Measurements from ENCODE around the gene PPM1D. TPM values are rescaled to one million over a fixed set of nuclear protein-coding genes. Genes with fewer than 3 reads are reported as not detected.

PPM1D gene
- total and polyA plus RNA-seq, 2 of the 13 experiments (the other 11 are each of a cell fraction or from before 2014, with no cell fraction given) = 8.0 to 26.2 TPM

DNA sequence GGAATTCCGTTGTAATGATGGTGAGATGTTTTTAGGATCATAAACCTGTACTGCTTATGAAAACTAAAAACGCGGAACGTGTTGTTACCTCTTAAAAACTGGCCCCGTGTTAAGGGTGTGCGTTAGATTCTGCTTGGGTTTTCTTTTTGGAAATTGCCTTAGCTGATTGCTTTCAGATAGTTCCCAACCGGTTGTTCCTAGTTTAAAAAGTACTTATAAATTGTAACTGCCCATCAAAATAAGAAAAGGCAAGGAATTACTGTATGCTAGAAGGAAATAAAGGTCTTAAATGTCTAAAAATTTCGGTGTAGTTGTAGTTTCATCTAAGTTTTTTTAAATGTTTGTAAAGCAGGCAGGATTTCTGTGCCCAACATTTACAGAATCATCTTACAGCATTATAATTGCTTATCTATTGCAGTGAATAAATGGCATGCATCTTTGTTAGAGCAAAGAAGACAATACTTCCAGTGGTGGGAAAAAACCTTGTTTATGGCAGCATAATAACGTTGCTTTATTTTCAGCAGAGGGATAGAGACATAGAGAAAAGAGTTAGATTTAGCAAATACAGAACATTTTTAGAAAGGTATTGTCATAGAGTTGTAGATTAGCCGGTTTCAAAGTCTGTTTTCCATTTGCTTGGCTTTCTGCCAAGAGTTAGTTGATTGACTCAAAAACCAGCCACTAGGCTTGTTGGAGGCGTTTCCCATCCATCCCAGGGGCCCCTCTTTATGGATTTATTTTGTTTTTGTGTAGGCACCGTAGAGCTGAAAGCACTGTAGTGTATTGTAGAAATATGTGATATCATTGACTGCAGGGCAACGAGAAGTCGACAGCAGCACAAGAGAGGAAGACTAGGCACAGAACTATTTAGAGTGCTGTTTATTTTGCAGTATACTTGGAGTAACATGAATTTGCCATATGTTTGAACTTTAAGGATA is 1.7 kb downstream of the PPM1D start (continued):
- TF ChIP-seq, protein P1, sequence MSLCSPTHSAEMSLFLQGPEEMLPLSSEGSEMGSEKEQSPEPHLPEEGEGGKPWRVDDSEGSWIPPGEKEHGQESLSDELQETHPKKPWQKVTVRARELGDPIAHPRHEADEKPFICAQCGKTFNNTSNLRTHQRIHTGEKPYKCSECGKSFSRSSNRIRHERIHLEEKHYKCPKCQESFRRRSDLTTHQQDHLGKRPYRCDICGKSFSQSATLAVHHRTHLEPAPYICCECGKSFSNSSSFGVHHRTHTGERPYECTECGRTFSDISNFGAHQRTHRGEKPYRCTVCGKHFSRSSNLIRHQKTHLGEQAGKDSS (CRISPR knock-in tag; IDR thresholded peaks at IDR 0.05; ENCODE audit: borderline replicate concordance, low read depth) = no peak
- TF ChIP-seq REPIN1 (CRISPR knock-in tag; IDR thresholded peaks at IDR 0.05; ENCODE audit: borderline replicate concordance, low read depth) (no peak), NR2C2 (CRISPR knock-in tag; IDR thresholded peaks at IDR 0.05; ENCODE audit: borderline replicate concordance) (no peak), HNRNPUL1 (IDR thresholded peaks at IDR 0.05; ENCODE audit: low read depth, low read length) (no peak), ARNT (IDR thresholded peaks at IDR 0.05) (no peak), MYNN (CRISPR knock-in tag; IDR thresholded peaks at IDR 0.05; ENCODE audit: low read depth) (0 out of 2 replicates have a peak, but pooled peaks have one; percentile 73), TBL1XR1 (IDR thresholded peaks at IDR 0.05; ENCODE audit: borderline replicate concordance, low read length, partially characterized antibody) (no peak), ZNF484 (CRISPR knock-in tag; IDR thresholded peaks at IDR 0.05; ENCODE audit: borderline replicate concordance, low read depth) (no peak), ATM (IDR thresholded peaks at IDR 0.05; ENCODE audit: borderline replicate concordance) (no peak), JUN (CRISPR knock-in tag; IDR thresholded peaks at IDR 0.05) (no peak), FOSL2 (CRISPR knock-in tag; IDR thresholded peaks at IDR 0.05) (no peak), FOXK1 (CRISPR knock-in tag; IDR thresholded peaks at IDR 0.05; ENCODE audit: borderline replicate concordance, low read depth) (peak; percentile 93; the same call in 1 of the 2 replicates), FOXM1 (CRISPR knock-in tag; IDR thresholded peaks at IDR 0.05) (no peak), ZNF652 (CRISPR knock-in tag; IDR thresholded peaks at IDR 0.05; ENCODE audit: borderline replicate concordance, low read depth) (0 out of 2 replicates have a peak, but pooled peaks have one; percentile 4), FOXA1 (IDR thresholded peaks at IDR 0.05) (no peak), FOXA1 (CRISPR knock-in tag; IDR thresholded peaks at IDR 0.05) (0 out of 2 replicates have a peak, but pooled peaks have one; percentile 22), MAF1 (CRISPR knock-in tag; IDR thresholded peaks at IDR 0.05; ENCODE audit: borderline replicate concordance) (no peak), WIZ (CRISPR knock-in tag; IDR thresholded peaks at IDR 0.05) (no peak), ZFP82 (CRISPR knock-in tag; IDR thresholded peaks at IDR 0.05; ENCODE audit: borderline replicate concordance) (no peak)
- TF ChIP-seq, protein P2, sequence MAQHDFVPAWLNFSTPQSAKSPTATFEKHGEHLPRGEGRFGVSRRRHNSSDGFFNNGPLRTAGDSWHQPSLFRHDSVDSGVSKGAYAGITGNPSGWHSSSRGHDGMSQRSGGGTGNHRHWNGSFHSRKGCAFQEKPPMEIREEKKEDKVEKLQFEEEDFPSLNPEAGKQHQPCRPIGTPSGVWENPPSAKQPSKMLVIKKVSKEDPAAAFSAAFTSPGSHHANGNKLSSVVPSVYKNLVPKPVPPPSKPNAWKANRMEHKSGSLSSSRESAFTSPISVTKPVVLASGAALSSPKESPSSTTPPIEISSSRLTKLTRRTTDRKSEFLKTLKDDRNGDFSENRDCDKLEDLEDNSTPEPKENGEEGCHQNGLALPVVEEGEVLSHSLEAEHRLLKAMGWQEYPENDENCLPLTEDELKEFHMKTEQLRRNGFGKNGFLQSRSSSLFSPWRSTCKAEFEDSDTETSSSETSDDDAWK (CRISPR knock-in tag; IDR thresholded peaks at IDR 0.05) = no peak
- TF ChIP-seq, protein P3, sequence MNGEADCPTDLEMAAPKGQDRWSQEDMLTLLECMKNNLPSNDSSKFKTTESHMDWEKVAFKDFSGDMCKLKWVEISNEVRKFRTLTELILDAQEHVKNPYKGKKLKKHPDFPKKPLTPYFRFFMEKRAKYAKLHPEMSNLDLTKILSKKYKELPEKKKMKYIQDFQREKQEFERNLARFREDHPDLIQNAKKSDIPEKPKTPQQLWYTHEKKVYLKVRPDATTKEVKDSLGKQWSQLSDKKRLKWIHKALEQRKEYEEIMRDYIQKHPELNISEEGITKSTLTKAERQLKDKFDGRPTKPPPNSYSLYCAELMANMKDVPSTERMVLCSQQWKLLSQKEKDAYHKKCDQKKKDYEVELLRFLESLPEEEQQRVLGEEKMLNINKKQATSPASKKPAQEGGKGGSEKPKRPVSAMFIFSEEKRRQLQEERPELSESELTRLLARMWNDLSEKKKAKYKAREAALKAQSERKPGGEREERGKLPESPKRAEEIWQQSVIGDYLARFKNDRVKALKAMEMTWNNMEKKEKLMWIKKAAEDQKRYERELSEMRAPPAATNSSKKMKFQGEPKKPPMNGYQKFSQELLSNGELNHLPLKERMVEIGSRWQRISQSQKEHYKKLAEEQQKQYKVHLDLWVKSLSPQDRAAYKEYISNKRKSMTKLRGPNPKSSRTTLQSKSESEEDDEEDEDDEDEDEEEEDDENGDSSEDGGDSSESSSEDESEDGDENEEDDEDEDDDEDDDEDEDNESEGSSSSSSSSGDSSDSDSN (CRISPR knock-in tag; IDR thresholded peaks at IDR 0.05) = no peak; the same call in 1 of the 2 replicates
- TF ChIP-seq, protein P4, sequence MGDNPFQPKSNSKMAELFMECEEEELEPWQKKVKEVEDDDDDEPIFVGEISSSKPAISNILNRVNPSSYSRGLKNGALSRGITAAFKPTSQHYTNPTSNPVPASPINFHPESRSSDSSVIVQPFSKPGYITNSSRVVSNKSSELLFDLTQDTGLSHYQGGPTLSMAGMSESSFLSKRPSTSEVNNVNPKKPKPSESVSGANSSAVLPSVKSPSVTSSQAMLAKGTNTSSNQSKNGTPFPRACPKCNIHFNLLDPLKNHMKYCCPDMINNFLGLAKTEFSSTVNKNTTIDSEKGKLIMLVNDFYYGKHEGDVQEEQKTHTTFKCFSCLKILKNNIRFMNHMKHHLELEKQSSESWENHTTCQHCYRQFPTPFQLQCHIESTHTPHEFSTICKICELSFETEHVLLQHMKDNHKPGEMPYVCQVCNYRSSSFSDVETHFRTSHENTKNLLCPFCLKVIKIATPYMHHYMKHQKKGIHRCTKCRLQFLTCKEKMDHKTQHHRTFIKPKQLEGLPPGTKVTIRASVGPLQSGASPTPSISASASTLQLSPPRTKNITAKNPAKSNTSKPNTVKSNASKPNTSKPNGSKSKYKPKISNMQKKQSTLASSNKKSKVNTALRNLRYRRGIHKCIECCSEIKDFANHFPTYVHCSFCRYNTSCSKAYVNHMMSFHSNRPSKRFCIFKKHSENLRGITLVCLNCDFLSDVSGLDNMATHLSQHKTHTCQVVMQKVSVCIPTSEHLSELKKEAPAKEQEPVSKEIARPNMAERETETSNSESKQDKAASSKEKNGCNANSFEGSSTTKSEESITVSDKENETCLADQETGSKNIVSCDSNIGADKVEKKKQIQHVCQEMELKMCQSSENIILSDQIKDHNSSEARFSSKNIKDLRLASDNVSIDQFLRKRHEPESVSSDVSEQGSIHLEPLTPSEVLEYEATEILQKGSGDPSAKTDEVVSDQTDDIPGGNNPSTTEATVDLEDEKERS (CRISPR knock-in tag; IDR thresholded peaks at IDR 0.05) = no peak

Data from HepG2 (cell line).